Measurements from ENCODE around the gene ANKZF1. TPM values are rescaled to one million over a fixed set of nuclear protein-coding genes. Genes with fewer than 3 reads are reported as not detected.

ANKZF1 gene
- total RNA-seq, 1 donor from 2014 or later: 43.8 TPM

DNA sequence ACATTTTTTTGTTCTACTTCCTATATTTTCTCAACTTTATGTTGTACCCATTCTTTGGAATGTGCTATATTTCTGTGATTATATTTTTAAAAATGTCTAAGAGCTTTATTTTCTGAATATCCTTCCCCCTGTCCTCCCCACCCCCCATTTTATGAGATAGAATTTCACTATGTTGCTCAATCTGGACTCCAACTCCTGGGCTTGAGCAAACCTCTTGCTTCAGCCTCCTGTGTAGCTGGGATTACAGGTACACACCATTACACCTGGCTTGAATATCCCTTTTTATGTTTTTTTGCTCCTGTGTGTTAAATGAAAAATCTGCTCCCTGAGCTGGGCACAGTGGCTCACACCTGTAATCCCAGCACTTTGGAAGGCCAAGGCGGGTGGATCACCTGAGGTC is 32.2 kb upstream of the ANKZF1 start:
- Histone ChIP-seq H3K4me1 (ENCODE audit: insufficient read depth, low read length) (no peaks in the 10 kb centered on the region), H3K27me3 (ENCODE audit: insufficient read depth, low read length) (peaks cover 6% of the 10 kb centered on the region), H2AFZ (ENCODE audit: low read depth, low read length) (no peak overlapping the region), H3K9ac (ENCODE audit: low read length) (no peak overlapping the region), H3K27ac (ENCODE audit: low read depth, low read length) (no peak overlapping the region), H3K4me2 (ENCODE audit: low read length) (no peak overlapping the region), H3K4me3 (ENCODE audit: insufficient read depth, low read depth, low read length) (no peak overlapping the region), H3K79me2 (ENCODE audit: insufficient read depth, low read length) (no peaks in the 10 kb centered on the region), H3K36me3 (ENCODE audit: insufficient read depth, low read length) (no peaks in the 10 kb centered on the region), H3K9me3 (ENCODE audit: insufficient read depth, low read depth, low read length) (no peaks in the 10 kb centered on the region), H4K20me1 (ENCODE audit: insufficient read depth, low read length) (no peaks in the 10 kb centered on the region)
- no peaks in the 10 kb centered on the region for H3K36me3 Mint-ChIP-seq (ENCODE audit: low read depth, unreplicated experiment)
- no peak for TF ChIP-seq EZH2 (IDR thresholded peaks at IDR 0.05; ENCODE audit: insufficient read depth, low read length)
- TF ChIP-seq, protein P1, sequence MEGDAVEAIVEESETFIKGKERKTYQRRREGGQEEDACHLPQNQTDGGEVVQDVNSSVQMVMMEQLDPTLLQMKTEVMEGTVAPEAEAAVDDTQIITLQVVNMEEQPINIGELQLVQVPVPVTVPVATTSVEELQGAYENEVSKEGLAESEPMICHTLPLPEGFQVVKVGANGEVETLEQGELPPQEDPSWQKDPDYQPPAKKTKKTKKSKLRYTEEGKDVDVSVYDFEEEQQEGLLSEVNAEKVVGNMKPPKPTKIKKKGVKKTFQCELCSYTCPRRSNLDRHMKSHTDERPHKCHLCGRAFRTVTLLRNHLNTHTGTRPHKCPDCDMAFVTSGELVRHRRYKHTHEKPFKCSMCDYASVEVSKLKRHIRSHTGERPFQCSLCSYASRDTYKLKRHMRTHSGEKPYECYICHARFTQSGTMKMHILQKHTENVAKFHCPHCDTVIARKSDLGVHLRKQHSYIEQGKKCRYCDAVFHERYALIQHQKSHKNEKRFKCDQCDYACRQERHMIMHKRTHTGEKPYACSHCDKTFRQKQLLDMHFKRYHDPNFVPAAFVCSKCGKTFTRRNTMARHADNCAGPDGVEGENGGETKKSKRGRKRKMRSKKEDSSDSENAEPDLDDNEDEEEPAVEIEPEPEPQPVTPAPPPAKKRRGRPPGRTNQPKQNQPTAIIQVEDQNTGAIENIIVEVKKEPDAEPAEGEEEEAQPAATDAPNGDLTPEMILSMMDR (IDR thresholded peaks at IDR 0.05; ENCODE audit: insufficient read depth, low read depth, low read length): no peak
- DNase-seq (ENCODE audit: low read depth) (no peak), FAIRE-seq (no peak)
- no peaks in the 10 kb centered on the region for H3K9me3 Mint-ChIP-seq (ENCODE audit: unreplicated experiment)
- no peak overlapping the region for H3K4me3 Mint-ChIP-seq (ENCODE audit: unreplicated experiment)
- no peak overlapping the region for H3K27ac Mint-ChIP-seq (ENCODE audit: unreplicated experiment)
- H3K27me3 Mint-ChIP-seq (ENCODE audit: low read depth, unreplicated experiment): peaks cover 17% of the 10 kb centered on the region
- H3K4me1 Mint-ChIP-seq (ENCODE audit: low read depth, unreplicated experiment): no peaks in the 10 kb centered on the region

DNA sequence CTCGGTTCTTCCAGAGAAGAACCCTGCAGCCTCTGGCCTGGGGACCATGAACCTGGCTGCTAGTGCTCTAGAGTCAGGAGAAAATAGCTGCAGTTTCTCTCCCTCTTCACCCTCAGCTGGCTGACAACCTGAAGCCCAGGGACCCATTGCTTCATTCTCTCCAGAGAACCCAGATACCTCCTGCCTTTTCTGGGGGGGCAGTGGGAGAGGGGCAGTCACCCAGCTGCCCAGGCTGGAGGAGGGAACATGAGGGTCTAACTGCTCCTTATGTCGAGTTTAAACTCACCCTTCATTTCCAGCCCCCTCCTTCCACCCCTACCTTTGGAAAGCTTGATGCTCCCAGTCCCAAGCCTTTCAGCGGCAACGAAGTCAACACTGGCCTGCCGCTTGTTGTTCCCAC is 30.6 kb upstream of the ANKZF1 start:
- no peak overlapping the region for H2AFZ ChIP-seq (ENCODE audit: low read depth, low read length)
- no peak overlapping the region for H3K4me3 Mint-ChIP-seq (ENCODE audit: unreplicated experiment)

More for the DNA sequence above, 30.6 kb upstream of the ANKZF1 start:
- DNase-seq (ENCODE audit: low read depth): no peak
- no peaks in the 10 kb centered on the region for H3K9me3 Mint-ChIP-seq (ENCODE audit: unreplicated experiment)
- no peak overlapping the region for H3K27ac Mint-ChIP-seq (ENCODE audit: unreplicated experiment)
- Histone ChIP-seq H3K9ac (ENCODE audit: low read length) (no peak overlapping the region), H3K79me2 (ENCODE audit: insufficient read depth, low read length) (no peaks in the 10 kb centered on the region), H3K4me3 (ENCODE audit: insufficient read depth, low read depth, low read length) (no peak overlapping the region), H3K27me3 (ENCODE audit: insufficient read depth, low read length) (peaks cover 6% of the 10 kb centered on the region), H3K36me3 (ENCODE audit: insufficient read depth, low read length) (no peaks in the 10 kb centered on the region), H3K27ac (ENCODE audit: low read depth, low read length) (no peak overlapping the region), H3K4me1 (ENCODE audit: insufficient read depth, low read length) (no peaks in the 10 kb centered on the region), H4K20me1 (ENCODE audit: insufficient read depth, low read length) (no peaks in the 10 kb centered on the region), H3K9me3 (ENCODE audit: insufficient read depth, low read depth, low read length) (no peaks in the 10 kb centered on the region), H3K4me2 (ENCODE audit: low read length) (no peak overlapping the region)
- H3K27me3 Mint-ChIP-seq (ENCODE audit: low read depth, unreplicated experiment): peaks cover 20% of the 10 kb centered on the region
- H3K4me1 Mint-ChIP-seq (ENCODE audit: low read depth, unreplicated experiment): no peaks in the 10 kb centered on the region
- no peaks in the 10 kb centered on the region for H3K36me3 Mint-ChIP-seq (ENCODE audit: low read depth, unreplicated experiment)
- no peak for TF ChIP-seq EZH2 (IDR thresholded peaks at IDR 0.05; ENCODE audit: insufficient read depth, low read length)
- TF ChIP-seq, protein P1 (IDR thresholded peaks at IDR 0.05; ENCODE audit: insufficient read depth, low read depth, low read length): no peak
- no peak for FAIRE-seq

Data from astrocyte (in vitro differentiated cells and primary cell).